GM21515 (cell line): ENCODE results near the gene PHF5A.
"Not testable (repeated sequence)": the region's sequence is repeated elsewhere in the genome, so short reads cannot be mapped to it uniquely, and the experiment has no call there.

Source experiments
- ATAC-seq: cut with Tn5 transposase; IDR thresholded peaks from one replicate; pipeline ENCODE4 v1.9.1; 2021; ENCODE audit not compliant: unreplicated experiment

Gene PHF5A

DNA sequence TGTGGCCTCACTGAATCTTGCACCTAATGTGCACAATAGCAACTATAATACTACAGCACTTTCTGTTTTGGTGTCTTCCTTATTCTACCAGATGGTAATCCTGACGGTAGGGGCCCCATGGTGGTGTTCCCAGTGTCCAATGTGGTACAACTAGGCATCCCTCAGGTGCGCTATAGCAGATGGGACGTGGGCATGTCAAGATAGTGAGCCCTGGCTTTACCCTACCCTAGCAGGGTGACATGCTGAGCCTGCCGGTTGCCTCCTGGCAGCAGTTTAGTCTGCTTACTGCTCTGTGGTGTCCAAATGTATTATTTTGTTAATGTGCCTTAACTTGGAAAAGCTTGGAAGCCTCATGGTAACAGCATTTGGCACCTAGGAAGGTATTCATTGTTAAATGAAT lies 19.6 kb upstream of the PHF5A start:
- no peak for ATAC-seq

DNA sequence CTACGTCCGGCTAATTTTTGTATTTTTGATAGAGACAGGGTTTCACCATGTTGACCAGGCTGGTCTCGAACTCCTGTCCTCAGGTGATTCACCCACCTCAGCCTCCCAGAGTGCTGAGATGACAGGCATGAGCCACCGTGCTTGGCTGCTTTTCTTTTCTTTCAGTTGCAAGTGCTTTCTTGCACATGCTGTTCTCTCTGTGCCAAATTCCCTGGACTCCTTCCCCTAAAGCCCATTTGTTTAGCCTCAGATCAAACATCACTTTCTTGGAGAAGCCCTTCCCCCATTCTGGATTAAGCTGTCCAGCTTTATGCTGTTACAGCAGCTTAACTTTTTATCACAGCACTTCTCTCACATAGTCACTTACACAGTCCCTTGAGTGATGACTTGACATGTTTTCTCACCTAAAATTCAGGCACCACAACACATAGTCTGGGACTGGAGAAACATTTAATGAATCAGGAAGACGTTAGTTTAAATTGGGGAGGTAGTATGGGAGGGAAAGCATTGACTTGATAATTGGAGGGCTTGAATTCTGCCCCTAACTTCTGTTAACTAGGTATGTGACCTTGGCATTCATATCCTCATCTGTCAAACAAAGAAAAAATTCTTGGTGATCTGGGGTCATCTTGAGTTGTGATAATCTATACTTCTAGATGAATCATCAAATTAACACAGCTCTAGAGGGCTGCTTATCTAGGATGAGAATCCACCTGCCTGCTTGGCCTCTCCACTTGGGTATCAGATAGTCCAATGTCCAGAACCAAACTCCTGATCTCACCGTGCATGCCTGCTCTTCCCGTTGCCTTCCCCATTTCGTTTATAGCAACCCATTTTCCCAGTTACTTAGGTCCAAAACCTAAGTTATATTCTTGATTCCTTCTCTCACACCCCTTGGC lies 18.8 kb upstream of the PHF5A start:
- no peak for ATAC-seq

DNA sequence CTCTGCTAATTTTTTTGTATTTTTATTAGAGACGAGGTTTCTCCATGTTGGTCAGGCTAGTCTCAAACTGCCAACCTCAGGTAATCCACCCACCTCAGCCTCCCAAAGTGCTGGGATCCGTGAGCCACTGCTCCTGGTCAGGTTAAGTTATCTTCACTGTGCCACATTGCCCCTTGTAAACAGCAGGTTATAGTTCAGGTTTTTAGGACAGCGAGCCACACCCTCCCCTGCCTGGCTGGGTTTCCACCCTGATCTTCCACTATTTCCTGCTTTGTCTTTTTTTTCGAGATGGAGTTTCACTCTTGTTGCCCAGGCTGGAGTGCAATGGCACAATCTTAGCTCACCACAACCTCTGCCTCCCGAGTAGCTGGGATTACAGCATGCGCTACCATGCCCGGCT lies 16.5 kb upstream of the PHF5A start:
- no peak for ATAC-seq

DNA sequence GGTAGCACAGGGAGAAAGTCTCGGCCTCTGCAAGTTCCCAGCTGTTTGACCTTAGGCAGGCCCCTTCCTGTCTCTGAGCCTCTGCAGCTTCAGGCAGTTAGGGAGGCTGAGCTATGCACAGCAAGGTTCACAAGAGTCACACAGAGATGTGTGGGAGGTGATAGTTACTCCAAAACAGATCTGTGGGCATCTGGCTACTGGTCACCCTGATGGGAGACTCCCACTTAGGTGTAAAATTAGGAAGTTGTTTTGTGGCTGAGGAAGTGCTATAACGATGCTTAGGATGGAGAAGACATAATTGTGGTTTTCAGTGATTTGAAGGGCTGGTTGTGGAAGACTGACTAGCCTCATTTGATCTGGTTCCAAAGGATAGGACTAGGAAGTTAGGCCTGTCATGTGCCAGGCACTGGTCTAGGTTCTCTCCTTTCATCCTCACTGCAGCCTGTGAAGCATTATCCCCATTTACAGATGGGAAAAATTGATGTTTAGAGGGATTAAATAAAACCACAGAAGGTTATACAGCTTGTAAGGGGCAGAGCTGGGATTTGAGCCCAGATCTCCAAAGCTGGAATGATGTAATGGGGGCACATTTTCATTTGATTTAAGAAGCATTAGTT lies 13.9 kb upstream of the PHF5A start:
- ATAC-seq = no peak

DNA sequence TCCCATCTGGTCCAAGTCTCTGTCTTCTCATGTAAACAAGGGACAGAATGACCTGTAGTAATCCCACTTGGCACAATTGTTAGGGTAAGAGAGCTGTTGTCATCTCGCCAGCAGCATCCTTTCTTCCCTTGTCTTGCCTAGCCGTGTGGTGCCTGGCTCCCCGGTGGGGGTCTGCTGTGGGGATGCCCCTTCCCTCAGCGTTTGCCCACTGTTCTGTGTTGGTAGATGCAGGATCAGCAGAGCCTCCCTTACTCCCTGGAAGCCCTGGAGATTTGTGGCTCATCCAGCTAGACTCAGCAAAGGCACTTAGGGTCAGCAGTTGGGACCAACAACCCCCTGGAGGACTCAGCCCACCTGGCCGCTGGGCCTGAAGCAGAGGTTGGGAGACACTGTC lies 13.4 kb upstream of the PHF5A start:
- ATAC-seq = no peak

DNA sequence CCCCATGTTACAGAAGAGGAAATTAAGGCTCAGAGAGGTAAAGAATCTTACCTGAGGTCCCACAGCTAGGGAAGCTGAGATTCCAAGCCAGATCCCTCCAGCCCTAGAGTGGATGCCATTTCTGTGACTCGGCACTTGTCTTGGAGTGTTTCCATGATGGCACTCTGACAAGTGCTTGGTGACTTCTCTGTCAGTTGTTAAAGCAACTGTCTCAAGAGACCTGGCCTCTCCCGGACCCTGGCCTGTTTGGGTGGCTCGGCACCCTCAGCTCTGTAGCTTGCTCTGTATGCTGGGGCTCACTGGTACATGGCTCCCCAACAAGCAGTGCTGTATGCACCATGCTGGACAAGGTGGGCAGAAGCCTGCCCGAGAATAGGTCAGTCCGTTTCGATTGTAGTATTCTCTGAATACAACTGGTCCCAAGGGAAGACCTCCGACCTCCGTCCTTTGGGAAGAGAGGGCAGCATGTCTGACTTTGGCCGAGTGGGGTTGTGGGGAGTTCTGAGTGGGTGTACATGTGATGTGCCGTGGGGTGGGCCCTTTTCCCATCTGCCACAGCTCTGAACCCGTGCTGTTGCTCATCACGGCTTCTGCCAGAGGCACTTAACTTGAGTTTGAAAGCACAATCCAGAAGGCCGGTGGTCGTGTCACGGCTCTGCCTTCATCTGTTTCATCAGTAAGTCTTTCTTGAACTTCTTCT lies 12.8 kb upstream of the PHF5A start:
- no peak for ATAC-seq

DNA sequence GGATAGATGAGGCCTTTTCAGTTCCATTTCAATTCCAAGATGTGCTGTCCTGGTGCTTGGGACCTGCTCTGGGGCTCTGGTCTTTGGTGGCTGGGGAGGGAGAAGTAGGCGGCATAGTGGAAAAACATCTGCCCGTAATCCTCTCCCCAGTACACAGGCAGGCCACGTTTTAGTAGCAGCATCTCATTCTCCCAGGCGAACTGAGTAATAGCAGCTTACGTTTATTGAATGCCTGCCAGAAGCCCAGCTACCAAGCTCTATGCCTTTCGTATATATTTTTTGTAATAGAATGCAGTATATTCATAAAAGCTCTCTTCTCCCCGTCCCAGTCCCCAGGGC lies 11.9 kb upstream of the PHF5A start:
- no peak for ATAC-seq

DNA sequence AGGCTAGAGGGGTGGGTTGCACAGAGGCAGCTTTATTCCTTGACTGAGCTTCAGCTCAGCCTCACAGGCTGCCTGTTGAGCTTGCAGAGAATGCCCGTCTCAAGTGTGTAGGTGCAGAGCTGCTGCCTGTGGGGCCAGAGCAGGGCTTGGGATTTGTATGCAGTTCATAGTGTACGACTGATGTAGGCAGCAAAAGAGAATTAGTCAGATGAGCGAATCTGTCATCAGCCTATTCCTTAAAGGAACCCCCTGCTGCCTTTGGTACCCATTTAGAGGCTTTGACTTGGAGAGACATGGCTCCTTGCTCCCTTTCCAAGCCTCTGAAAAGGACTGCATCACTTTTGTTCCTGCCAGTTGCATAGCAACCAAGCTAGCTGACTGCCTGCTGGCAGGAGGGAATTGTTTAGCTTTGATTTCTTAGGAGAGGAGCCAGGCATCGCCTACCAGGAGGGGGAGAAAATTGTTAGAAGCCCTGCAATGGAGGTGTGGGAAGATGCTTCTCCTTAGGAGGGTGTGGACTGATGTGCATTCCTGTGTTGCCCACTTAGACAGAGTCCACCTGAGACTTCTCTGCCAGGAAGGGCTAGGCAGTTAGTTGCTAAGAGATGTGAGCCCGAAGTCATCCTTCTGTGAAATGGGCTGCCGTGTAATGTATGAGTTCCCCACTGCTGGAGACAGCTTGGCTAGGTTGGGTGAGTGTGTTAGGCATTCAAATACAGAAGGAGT lies 11.3 kb upstream of the PHF5A start:
- no peak for ATAC-seq

DNA sequence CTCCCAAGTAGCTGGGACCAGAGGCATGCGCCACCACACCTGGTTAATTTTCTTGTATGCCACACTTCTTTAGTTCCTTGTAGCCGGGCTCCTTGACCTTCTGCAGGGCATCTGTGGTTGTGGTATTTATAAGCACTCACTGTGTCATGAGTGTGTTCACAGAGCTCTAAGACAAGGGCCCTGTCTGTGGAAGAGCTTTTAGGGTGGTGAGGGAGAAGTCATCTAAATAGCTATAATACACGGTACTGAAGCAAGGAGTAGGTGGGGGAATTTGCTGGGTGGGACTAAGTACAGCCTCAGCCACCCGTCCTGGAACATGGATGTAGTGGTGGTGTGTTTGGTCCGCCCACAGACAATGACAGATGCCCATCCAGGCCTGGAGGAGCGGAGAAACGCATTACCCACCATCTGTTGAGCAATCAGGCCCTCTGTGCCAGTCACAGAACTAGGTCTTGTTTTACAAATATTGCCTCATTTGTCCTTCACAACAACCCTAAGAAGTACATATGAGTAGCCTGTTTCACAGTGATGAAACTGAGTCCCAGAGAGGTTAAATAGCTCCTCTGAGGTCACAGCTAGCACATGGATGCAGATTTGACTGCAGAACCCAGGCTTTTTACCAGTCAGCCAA lies 10.5 kb upstream of the PHF5A start:
- no peak for ATAC-seq

DNA sequence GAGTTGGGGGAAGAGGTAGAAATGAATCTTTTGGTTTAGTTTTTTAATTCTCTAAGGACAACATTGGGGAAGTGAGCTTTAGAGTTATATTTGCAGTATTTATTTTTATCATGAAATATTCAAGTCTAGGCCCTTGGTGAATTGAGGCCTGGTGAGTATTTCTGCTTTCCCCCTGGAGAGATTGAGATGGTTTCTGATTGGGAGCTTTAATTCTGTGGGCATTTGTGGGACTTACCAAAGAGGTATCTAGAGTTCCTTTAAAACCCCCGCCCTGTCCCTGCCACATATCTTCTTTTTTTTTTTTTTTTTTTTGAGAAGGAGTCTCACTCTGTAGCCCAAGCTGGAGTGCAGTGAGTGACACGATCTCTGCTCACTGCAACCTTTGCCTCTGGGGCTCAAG lies 10.0 kb upstream of the PHF5A start:
- no peak for ATAC-seq

DNA sequence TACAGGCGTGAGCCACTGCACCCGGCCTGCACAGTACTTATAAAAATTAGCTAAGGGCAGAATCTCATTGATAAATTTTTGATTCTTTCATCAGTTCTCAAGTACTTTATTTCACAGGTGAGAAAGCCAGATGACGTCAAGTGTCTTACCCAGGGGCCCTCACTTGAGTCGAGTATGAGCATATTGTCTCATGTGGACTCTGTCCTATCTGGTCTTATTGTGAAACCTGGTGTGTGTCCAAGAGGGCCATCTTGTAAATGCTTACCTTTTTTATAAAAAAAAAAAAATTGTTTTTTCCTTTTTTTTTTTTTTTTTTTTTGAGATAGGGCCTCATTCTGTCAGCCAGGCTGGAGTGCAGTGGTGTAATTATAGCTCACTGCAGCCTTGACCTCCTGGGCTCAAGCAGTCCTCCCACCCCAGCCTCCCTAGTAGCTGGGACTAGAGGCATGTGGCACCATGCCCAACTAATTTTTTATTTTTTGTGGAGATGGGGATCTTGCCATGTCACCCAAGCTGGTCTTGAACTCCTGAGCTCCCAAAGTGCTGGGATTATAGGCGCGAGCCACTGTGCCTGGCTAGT lies 6.5 kb upstream of the PHF5A start:
- ATAC-seq = no peak

DNA sequence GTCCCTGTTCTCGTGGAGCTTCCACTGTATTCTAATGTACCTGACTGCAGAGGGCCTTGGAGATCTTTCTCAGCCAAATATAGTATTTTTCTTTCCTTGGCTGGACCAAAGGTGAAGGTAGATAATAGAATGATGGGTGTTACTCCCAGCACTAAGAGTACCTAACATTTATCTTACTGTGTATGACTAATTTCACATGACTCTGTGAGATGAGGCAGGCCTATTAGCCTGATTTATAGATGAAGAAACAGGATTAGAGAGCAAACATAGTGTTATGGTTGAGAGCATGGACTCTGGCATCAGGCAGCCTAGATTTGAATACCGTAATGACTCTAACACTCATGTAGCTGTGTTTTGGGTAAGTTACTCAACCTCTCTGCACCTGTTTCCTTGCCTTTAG lies 3.1 kb upstream of the PHF5A start:
- no peak for ATAC-seq

DNA sequence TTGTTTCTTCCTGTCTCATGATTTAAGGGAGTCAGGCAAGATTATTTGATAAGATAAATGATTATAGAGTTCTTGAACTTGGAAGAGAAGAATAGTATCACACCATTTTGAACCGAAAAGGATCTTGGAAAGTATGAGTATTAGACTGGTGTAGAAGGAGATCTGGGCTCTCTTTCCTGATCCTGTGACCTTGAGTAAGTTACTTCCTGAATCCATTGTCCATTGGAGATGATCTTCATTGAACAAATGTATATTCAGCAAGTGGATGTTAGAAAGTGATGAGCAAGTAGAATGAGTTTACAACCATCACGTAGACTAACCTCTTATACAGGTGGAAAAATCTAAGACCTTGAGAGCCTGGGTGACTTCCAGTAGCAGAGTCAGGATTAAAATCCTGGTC lies 2.4 kb upstream of the PHF5A start:
- no peak for ATAC-seq

DNA sequence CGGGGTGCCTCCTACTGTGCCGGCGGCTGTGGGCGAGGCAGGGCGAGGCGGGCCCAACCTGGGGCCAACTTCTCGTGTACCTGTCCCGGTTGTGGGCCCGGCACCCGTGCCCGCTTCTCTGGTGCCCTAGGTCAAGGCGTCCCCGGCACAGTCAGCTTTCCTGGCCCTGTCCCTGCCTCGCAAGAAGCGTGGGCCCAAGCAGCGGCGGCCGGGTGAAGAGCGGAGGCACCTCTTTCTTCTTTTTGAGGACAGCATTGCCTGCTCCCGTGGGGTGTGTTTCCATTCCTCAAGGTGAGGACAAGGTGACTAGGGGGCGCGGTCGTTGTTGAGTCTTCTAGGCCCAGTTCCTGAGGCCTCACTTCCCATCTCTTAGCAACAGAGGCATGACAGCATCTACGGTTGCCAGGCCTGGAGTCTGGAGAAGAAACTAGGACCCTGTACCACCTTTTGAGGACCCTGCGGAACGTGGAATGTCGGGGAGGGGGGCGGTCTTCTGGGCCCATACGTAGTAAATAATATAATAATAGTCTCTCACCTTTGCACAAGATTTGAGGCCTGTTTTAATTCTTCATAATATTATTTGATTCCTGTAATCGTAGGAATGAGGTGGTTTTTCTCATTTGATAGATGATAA lies 843 bp upstream of the PHF5A start:
- ATAC-seq = peak; percentile 16

DNA sequence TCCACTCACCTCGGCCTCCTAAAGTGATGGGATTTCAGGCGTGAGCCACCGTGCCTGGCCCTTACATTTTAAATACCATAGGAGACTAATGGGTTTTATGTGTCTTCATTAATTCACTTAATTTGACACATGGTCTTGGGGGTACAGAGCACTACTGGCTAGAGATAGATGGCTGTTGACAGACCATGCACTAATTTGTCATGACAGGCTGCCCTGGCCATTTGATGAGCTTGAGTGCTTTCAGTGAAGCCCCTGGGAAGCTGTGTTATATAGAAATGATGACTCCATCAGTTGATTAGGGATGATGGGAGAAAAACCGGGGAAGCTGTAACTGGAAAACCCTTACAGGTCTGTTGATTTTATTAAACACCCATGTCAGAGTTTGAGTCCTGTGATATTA lies 6.6 kb downstream of the PHF5A start:
- ATAC-seq = no peak

DNA sequence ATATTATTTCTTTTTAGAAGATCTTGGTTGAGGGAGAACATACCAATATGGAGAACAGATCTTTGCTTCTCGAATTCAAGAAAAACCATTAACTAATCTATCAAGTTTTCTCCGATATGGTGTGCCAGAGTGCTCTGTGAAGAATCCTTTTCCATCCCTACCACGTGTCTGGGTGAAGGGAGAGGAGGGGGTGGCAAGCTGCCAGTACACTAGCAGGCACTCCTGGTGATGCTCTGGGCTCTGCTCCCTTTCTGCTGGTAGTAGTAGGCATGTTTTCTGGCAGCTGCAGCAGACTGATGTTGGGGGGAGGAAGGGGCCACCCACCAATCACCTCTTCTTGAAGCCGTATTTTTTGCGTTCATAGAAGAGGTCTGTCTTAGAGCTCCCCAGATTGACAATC lies 8.4 kb downstream of the PHF5A start:
- ATAC-seq = not testable (repeated sequence)

DNA sequence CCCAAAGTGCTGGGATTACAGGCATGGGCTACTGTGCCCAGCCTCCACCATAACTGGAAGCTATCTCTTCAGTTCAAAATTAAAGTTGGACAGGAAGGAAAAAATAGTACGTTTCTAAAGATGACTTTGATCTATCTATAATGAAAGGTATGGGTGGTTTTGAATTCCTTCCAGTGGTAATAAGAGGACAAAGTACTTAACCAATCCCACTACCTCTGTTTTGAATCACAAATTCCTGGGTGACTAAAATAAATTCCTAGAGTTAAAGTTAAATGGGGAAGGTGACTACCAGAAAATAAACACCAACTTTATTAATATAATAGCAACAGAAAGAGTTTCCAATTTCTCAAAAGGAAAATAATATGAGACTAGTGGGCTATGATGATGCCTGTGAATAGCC lies 9.1 kb downstream of the PHF5A start:
- no peak for ATAC-seq

DNA sequence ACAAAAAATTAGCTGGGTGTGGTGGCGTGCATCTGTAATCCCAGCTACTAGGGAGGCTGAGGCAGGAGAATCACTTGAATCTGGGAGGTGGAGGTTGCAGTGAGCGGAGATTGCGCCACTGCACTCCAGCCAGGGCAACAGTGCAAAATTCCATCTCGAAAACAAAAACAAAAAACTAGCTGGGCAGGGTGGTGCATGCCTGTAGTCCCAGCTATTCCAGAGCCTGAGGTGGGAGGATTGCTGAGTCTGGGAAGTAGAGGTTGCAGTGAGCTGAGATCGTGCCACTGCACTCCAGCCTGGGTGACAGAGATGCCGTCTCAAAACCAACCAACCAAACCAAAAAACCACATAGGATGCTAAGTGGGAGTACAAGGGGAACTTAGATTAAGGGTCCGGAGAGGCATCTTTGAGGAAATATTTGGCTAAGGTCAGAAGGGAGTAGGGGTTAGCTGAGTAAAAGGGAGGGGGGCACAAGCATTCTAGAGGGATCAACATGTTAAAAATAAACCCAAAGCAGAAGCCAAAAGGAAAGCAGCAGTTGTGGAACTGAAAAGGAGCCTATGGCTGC lies 10.2 kb downstream of the PHF5A start:
- ATAC-seq = no peak

DNA sequence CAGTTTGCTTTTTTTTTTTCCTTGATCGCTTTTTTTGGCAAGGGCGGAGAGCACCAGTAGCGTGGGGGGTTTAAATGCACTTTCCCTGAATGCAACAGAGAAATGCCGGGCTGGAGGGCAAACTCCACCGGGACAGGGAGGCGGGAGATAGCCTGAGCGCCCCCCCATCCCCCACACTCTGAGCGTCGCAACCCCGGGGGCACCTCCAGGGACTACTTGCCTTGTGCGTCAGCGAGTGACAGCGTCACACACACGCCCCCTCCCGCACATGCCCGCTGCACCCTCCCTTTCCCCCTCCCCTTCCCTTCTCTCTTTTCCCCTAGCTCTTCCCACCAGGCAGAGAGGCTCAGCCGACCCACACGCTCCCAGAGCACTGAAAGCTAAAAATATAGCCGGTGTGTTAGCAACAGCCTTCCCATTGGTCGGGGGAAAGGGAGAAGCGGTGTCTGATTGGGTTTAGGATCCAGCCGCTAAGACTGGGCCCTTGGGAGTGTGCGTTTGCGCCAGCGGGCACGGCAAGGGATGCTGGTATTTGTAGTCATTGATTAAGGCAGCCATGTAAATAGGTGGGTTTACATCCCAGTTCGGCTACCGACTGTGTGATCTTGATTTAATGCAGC lies 20.2 kb downstream of the PHF5A start:
- peak; percentile 45 for ATAC-seq
